Measurements from ENCODE around the gene TUBB6. TPM values are rescaled to one million over a fixed set of nuclear protein-coding genes. Genes with fewer than 3 reads are reported as not detected.

TUBB6 gene
- total RNA-seq, 1 donor from 2014 or later, result 82.0 TPM

DNA sequence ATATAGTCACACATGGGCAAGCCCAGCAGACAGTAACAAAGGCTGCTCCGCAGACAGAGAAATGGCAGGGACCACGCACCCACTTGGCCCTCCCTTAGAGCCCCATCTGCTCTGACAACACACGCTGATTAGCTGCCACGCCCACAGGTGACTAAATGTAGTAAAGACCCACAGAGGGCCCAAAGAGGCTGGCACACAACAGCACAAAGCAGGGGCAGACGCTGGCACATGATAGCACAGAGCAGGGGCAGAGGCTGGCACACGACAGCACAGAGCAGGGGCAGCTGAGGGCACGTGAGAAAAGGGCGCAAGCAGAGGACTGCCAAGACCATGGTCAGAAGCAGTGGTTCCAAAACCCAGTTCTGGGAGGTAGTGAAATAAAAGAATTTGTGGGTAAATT is 58.3 kb downstream of the TUBB6 start:
- peak; percentile 74 for ATAC-seq
- intact Hi-C loops (cut with micrococcal nuclease), result no loop called here

DNA sequence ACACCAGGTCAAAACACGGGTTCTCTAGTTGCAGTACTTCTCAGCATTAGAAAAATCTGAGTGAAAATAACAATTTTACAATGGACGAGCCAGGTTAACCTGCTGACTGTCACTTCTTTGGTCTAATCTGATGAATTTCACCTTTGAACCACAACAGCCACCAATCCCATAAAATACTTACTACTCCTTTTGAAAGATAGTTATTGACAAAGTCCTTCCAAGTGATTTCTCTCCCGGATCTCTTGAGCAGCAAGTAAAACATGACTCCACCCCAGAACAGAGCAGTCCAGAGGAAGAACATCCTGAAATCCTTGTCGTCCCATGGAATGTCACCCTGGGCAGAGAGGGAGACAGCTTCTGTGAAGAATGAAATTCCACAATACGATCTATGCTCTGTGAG is 58.7 kb downstream of the TUBB6 start:
- intact Hi-C loops (cut with micrococcal nuclease), result no loop called here
- no peak for ATAC-seq
- DNase-seq, result no peak

More for the DNA sequence above, 58.3 kb downstream of the TUBB6 start:
- DNase-seq, result peak; percentile 79

DNA sequence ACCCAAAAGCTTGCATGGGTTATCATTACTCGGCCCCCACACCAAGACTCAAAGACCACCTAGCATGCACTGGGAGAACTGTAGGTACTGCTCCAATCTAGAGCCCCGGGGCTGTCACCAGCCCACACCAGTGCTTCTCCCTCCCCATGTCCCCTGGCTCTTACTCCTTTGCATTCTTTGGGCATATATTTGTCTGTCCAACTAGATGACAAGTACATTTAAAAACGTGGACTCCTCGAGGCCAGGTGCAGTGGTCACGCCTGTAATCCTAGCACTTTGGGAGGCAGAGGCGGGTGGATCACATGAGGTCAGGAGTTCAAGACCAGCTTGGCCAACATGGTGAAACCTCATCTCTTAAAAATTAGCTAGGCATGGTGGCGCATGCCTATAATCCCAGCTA is 61.2 kb downstream of the TUBB6 start:
- DNase-seq (no peak), ATAC-seq (no peak)
- intact Hi-C loops (cut with micrococcal nuclease), result no loop called here

DNA sequence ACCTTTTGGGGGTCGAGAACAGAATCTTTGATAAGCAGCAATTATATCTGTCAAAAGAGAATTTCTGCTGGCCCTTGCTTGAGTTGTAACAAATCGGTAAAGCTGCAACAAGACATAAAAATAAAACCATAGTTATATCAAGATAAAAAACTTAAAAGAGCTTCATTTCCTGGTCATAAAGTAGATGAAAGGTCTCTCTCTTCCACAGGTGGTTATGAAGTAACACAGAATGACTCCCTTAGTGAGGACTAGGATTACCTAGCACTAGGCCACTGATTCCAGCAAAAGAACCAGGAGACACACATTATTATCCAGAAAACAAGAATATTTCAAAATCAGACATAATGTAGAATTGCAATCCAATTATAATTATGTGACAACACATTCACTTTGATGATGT is 63.5 kb downstream of the TUBB6 start:
- intact Hi-C loops (cut with micrococcal nuclease), result no loop called here
- no peak for ATAC-seq
- DNase-seq, result no peak

DNA sequence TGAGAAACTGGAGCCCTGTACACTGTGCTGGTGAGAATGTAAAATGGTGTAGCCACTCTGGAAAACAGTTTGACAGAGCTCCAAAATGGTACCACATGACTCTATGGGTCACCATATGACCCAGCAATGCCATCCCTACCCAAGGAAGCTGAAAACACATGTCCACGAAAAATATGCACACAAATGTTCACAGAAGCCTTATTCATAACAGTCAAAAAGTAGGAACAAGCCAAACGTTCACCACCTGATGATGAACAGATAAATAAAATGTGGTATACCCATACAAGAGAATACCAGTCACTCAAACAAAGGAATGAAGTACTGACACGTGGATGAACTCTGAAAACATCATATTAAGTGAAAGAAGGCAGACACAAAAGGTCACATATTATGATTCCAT is 64.4 kb downstream of the TUBB6 start:
- intact Hi-C loops (cut with micrococcal nuclease), result no loop called here
- ATAC-seq (no peak), DNase-seq (no peak)

DNA sequence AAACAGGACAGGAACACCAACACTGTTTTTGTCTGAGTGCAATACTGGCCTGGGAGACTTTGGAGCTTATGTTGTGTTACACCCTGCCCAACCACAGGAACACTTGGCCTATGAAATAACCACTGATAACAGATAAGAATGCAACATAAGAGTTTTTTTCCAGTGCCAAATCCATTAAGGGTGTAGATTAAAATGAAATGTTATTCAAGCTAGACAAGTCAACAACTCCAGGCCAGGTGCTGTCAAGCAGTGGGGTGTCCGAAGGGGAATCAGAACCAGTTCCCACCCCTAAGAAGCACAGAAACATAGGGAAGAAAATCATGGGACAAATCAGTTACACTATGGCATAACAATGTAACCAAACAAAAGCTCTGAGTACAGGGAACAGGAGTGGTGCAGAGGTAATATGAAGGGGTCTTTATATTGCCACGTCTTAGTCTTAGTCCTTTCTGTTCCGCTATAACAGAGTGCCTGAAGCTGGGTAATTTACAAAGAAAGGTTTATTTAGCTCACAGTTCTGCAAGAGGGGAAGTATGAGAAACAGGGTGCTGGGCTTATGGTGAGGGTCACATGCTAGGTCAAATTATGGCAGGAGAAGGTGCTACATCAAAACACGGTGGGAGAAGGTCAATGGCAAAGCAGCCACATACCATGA is 65.2 kb downstream of the TUBB6 start:
- DNase-seq (no peak), ATAC-seq (peak; percentile 7)
- intact Hi-C loops (cut with micrococcal nuclease), result no loop called here

DNA sequence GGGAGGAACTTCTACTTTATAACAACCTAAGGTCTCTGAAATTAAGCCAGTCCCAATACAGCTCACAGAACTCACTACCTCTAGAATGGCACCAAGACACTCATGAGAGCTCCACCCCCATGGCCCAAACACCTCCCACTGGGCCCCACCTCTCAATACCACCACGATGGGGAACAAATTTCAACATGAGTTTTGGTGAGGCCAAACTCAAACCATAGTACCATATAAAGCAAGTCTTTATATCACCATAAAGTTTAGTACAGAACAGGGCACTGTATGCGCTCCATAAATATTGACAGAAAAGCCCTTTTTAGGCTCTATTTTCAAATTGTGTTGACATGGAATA is 65.7 kb downstream of the TUBB6 start:
- ATAC-seq (no peak), DNase-seq (no peak)
- intact Hi-C loops (cut with micrococcal nuclease), result no loop called here

DNA sequence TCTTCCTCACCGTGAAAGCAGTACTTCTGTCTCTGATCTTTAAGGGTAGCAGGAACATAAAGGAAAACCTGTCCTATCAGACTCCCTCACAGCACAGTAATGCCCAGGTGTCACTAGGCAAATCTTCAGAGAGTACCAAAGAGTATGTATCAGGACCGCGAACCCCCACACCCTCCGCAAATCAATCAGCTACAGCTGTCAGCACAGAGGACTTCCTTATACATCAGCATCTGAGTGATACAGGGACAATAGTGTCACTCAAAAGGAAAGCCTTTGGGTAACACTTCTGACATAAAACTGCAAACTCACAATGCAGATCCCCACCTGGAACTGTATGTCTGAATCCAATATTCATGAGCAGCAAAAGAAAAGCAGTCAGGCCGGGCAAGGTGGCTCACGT is 66.4 kb downstream of the TUBB6 start:
- DNase-seq, result no peak
- intact Hi-C loops (cut with micrococcal nuclease), result no loop called here
- ATAC-seq, result no peak

Other genes with a start within 250 kb of the TUBB6 start
- gene ANKRD62, start 214.4 kb upstream of the TUBB6 start, total RNA-seq, result not detected
- 0.52 TPM for gene CIDEA, start 53.9 kb upstream of the TUBB6 start, total RNA-seq
- gene AFG3L2, start 69.0 kb downstream of the TUBB6 start, total RNA-seq, result 143 TPM
- 1.9 TPM for gene PRELID3A, start 99.7 kb downstream of the TUBB6 start, total RNA-seq